Spleen (tissue), 11 donors: ENCODE results near the gene PATL1. TPM values are rescaled to one million over a fixed set of nuclear protein-coding genes. Genes with fewer than 3 reads are reported as not detected.

ENCODE experiments used
- DNase-seq: peaks from one replicate; pipeline ENCODE4 v3.0.0-alpha.2; 2020
- H3K27ac ChIP-seq, 8 donors: fragments of 200-600 bp; sonication (generic) in 7 of 8; 1 replicate in 4 of 8; 2 replicates in 4 of 8; pipeline versions ENCODE4 v1.5.0 to v1.8.0; 2016 to 2021; ENCODE audit warnings: inconsistent platforms in 4 of 8, mild to moderate bottlenecking in 4 of 8, moderate library complexity in 1 of 8
- H3K27me3 ChIP-seq, 7 donors: fragments of 200-600 bp; sonication (generic) in 6 of 7; replicated peaks in 1 of 7; 1 replicate in 4 of 7; 2 replicates in 3 of 7; pipeline versions ENCODE4 v1.5.0 to v1.8.0; 2016 to 2021; ENCODE audit warnings: inconsistent platforms in 3 of 7, mild to moderate bottlenecking in 1 of 7
- H3K36me3 ChIP-seq, 6 donors: fragments of 200-600 bp; sonication (generic) in 5 of 6; 1 replicate in 4 of 6; 2 replicates in 2 of 6; pipeline versions ENCODE4 v1.5.0 to v1.8.0; 2016 to 2021; ENCODE audit warnings: inconsistent platforms in 2 of 6
- H3K4me1 ChIP-seq, 6 donors: fragments of 200-600 bp; sonication (generic) in 5 of 6; 1 replicate in 3 of 6; 2 replicates in 3 of 6; pipeline versions ENCODE4 v1.5.0 to v1.8.0; 2016 to 2021; ENCODE audit warnings: inconsistent platforms in 3 of 6
- H3K4me3 ChIP-seq, 8 donors: fragments of 200-600 bp; sonication (generic) in 7 of 8; 1 replicate in 4 of 8; 2 replicates in 4 of 8; pipeline versions ENCODE4 v1.5.0 to v1.8.0; 2016 to 2021; ENCODE audit warnings: inconsistent platforms in 4 of 8, mild to moderate bottlenecking in 4 of 8, moderate library complexity in 2 of 8
- H3K9me3 ChIP-seq, 8 donors: fragments of 200-600 bp; sonication (generic) in 7 of 8; 1 replicate in 4 of 8; 2 replicates in 4 of 8; pipeline versions ENCODE4 v1.5.0 to v1.8.0; 2016 to 2021; ENCODE audit warnings: inconsistent platforms in 4 of 8
- CTCF ChIP-seq, 11 experiments: fragments of 200-600 bp in 7 of 11; fragments of 450-650 bp in 4 of 11; sonication (generic) in 4 of 11; IDR thresholded peaks in 8 of 11; conservative IDR thresholded peaks in 3 of 11; 1 replicate in 7 of 11; 2 replicates in 4 of 11; pipeline versions ENCODE4 v1.4.0 to v1.8.0; 2016 to 2021; ENCODE audit warnings: antibody characterized with exemption in 11 of 11, inconsistent platforms in 4 of 11, mild to moderate bottlenecking in 1 of 11
- POLR2A ChIP-seq, 3 donors: fragments of 450-650 bp; IDR thresholded peaks; one replicate each; pipeline ENCODE4 v1.5.1; 2017; ENCODE audit warnings: antibody characterized with exemption in 3 of 3, mild to moderate bottlenecking in 1 of 3
- POLR2AphosphoS5 ChIP-seq, 3 donors: sonication (generic); formaldehyde crosslinking; IDR thresholded peaks; one replicate each; pipeline ENCODE4 v1.5.1; 2017; ENCODE audit warnings: antibody characterized with exemption in 3 of 3
- WGBS, 5 donors: extraction: QIAGEN DNeasy Blood & Tissue Kit in 3 of 5; methylation state at CpG; one replicate each; pipeline versions ENCODE4 v1.1.5 to v1.1.7; 2013 to 2018; 5-methylcytosine and 5-hydroxymethylcytosine counted together
- intact Hi-C: fragments of 100-400 bp; cut with DNase I; formaldehyde crosslinking; loops from one replicate; pipeline ENCODE4 v1.15.0; 2023; ENCODE audit warnings: low total_unique reads
- polyA plus RNA-seq, 3 donors: library from polyadenylated mRNA; stranded (reverse); fragments of 200-250 nt; gene quantifications; one replicate each; pipeline ENCODE4 v1.2.1, GENCODE V29; 2013
- total RNA-seq, 7 donors: library from RNA; depleted of rRNA in 3 of 7; stranded (reverse); fragments of >200 nt in 3 of 7; fragmentation: NEBNext Ultra II Directional in 4 of 7; extraction: Animal tissue kit (Norgen Biotek cat#: 25700) in 4 of 7; gene quantifications; one replicate each; pipeline versions ENCODE4 v1.1.0 to v1.2.1, GENCODE V29; 2016 to 2021
- donor health status: healthy with polysubstance abuse.
- donor health status: DM: no; HTN: no; CAD: no; lungs with moderate emphysema.
- donor health status: DM: no; HTN: no; CAD: no.
- donor health status: Bipolar disorder and iron deficiency.
- donor health status: healthy.
- donor health status: DM: no; HTN: no; CAD: no.
- donor health status: DM: yes; HTN: yes; CAD: no.

The PATL1 gene
- total and polyA plus RNA-seq, 10 donors, result 5.7 to 47.1 (median 26.3) TPM

DNA sequence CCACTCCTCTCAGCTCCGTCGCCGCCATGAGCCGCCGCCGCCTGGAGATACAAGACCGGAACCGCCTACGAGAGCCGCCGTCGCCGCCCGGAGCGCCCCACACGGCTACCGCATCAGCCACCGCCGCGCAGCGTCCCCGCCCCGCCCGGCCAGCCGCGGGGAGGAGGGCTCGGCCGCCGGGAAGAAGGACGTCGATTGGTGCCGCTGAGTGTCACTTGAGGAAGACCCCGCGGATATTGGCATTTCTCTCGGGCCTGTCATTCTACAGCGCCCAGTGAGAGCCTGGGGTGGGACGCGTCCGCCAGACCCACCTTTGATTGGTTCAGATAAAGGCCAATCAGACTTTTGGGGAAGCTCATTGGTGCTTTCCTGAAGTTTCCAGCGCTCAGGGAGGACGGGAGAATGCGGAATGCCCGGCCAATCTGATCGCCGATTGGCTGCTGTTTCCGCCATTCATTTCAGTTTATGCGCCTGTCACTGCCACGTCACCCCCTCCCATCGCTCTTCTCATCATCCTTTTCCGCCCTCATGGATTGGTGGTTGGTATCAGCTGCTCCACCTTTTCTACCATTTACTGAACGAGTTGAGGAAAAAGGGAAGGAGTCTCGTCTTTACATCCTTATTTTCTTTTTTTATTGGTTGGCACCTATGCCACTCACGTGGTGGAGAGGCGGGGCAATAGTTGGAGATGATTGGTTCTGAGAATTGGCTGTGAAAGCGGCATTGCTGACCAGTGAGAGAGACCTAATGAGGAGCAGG lies 53.0 kb downstream of the PATL1 start, which contains the start of gene OSBP:
OSBP (minus strand) TSS at position 138 of the 759 bp plus-strand sequence; CDS start at position 28, 110 bp downstream.
- peaks cover 0 to 10% (median 1%) of the 10 kb centered on the region in 6 donors for H3K36me3 ChIP-seq
- intact Hi-C loops, result loop anchor here (10.0 kb wide), 2 partner anchors 49 to 51 kb away; partner anchors contain the start of gene PATL1
- H3K4me1 ChIP-seq, result peaks cover 33 to 53% (median 46%) of the 10 kb centered on the region in 6 donors
- H3K9me3 ChIP-seq, result no peaks in the 10 kb centered on the region
- DNase-seq, result peak; percentile 99
- 0 to 1% (median 0%) methylated on average over 21 to 55 of the region's 55 CpGs for WGBS, 5 donors
- peak within 1 kb of the TSS; percentile 78 to 99 (median 96) for H3K27ac ChIP-seq
- TF ChIP-seq POLR2AphosphoS5 (IDR thresholded peaks at IDR 0.05) (peak; percentile 89 to 94 (median 92)), POLR2A (IDR thresholded peaks at IDR 0.05) (peak in 1 of 3 donors; percentile 30), CTCF (IDR thresholded peaks at IDR 0.05 in 8 of 11, conservative IDR thresholded peaks at IDR 0.05 in 3 of 11) (peak in 6 of 11 experiments; percentile 9 to 52 (median 36))
- peak within 1 kb of the TSS; percentile 64 to 90 (median 70) for H3K4me3 ChIP-seq
- H3K27me3 ChIP-seq, result no peaks in the 10 kb centered on the region

- H3K27me3 ChIP-seq, result no peaks in the 10 kb centered on the region
- intact Hi-C loops, result loop anchor here (10.0 kb wide), 2 partner anchors 50 kb away; partner anchors contain the start of gene PATL1
- no peaks in the 10 kb centered on the region for H3K9me3 ChIP-seq
- H3K27ac ChIP-seq, result peak overlapping the region; percentile 61 to 99 (median 96)
- 0 to 1% (median 1%) methylated on average over 11 to 51 of the region's 51 CpGs for WGBS, 5 donors
- peaks cover 0 to 15% (median 6%) of the 10 kb centered on the region in 6 donors for H3K36me3 ChIP-seq
- peaks cover 33 to 56% (median 46%) of the 10 kb centered on the region in 6 donors for H3K4me1 ChIP-seq
- peak overlapping the region; percentile 64 to 90 (median 70) for H3K4me3 ChIP-seq
- peak; percentile 92 for DNase-seq
- no peak for TF ChIP-seq CTCF (IDR thresholded peaks at IDR 0.05 in 8 of 11, conservative IDR thresholded peaks at IDR 0.05 in 3 of 11)
- no peak for TF ChIP-seq POLR2A (IDR thresholded peaks at IDR 0.05)
- TF ChIP-seq POLR2AphosphoS5 (IDR thresholded peaks at IDR 0.05), result no peak
Observed at GRCh38 chr11:59615120-59615636, 53.7 kb downstream of the PATL1 start.

DNA sequence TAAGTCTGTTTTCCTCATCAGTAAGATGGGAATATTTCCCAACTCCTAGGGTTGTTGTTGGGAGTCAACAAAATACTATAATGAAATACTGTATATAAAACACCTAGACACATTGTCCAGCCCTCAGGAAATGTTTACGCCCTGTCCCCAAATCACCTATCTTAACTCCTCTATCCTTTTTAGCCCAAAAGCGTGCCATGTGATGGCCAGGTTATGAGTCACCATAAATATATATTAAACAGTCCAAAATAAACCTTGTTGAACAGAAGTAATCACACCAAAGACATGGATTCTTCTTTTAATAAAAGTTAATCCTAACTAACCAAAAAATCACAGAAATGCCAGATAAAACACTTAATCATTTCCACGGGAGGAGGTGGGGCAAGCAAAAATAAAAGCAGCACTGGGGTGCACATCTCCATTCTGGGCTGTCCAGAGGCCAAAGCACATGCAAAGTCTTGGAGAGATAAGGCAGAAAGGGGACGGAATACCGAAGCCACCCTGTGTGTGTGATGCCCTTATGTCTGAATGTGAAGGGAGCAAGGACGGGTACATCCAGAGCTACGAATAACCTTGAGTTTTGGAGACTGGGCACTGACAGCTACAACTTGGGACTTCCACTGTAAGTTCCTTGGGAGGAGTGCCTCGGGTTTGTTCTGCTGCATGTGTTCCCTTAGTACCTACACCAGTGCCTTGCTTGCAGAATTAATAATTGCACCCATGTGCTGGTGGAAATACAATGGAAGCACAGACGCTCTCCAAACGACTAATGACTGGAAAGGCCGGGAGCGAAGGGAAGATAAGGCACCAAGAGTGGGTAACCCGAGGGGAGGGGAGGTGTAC lies 54.3 kb downstream of the PATL1 start:
- Histone ChIP-seq H3K4me1 (peaks cover 33 to 56% (median 46%) of the 10 kb centered on the region in 6 donors), H3K4me3 (peak overlapping the region; percentile 64 to 90 (median 70)), H3K9me3 (no peaks in the 10 kb centered on the region), H3K36me3 (peaks cover 0 to 22% (median 12%) of the 10 kb centered on the region in 6 donors), H3K27me3 (no peaks in the 10 kb centered on the region), H3K27ac (peak overlapping the region; percentile 61 to 99 (median 96))
- 17 to 26% (median 21%) methylated on average over 12 to 13 of the region's 13 CpGs for WGBS, 5 donors
- no peak for DNase-seq
- no peak for TF ChIP-seq POLR2AphosphoS5 (IDR thresholded peaks at IDR 0.05)
- TF ChIP-seq CTCF (IDR thresholded peaks at IDR 0.05 in 8 of 11, conservative IDR thresholded peaks at IDR 0.05 in 3 of 11), result no peak
- TF ChIP-seq POLR2A (IDR thresholded peaks at IDR 0.05), result no peak
- intact Hi-C loops, result loop anchor here (10.0 kb wide), 2 partner anchors 50 kb away; partner anchors contain the start of gene PATL1
